T-cell (primary cell): ENCODE results near the gene CCBE1. TPM values are rescaled to one million over a fixed set of nuclear protein-coding genes. Genes with fewer than 3 reads are reported as not detected.
"Not testable (repeated sequence)": the region's sequence is repeated elsewhere in the genome, so short reads cannot be mapped to it uniquely, and the experiment has no call there.

Experiments used
- ATAC-seq, 4 experiments: fragments of 200-7000 bp in 3 of 4; fragments of 150-1000 bp in 1 of 4; cut with Tn5 transposase; replicated peaks in 1 of 4; 1 replicate in 3 of 4; 2 replicates in 1 of 4; pipeline ENCODE4 v1.10.0; 2021; ENCODE audit warnings: moderate library complexity in 3 of 4, mild to moderate bottlenecking in 2 of 4, moderate number of reproducible peaks in 1 of 4
- CTCF ChIA-PET, 2 donors: fragments of 300-600 bp; sonication (Branson Sonifier 250); formaldehyde crosslinking; loops; one replicate each; lab custom pipeline; 2022; ENCODE audit warnings: antibody characterized with exemption in 2 of 2; lab: Charles Lee
- POLR2A ChIA-PET, 2 donors: fragments of 300-600 bp; sonication (Branson Sonifier 250); formaldehyde crosslinking; loops; one replicate each; lab custom pipeline; 2022; ENCODE audit warnings: antibody characterized with exemption in 2 of 2; lab: Charles Lee
- DNase-seq, 35 experiments: peaks; one replicate each; pipeline versions ENCODE4 v3.0.0 to v3.0.0-alpha.2; 2013 to 2023
- H3K27ac ChIP-seq: one replicate; pipeline ENCODE4 v1.5.1; 2013; ENCODE audit warnings: low read length
- H3K27me3 ChIP-seq, 2 experiments: replicated peaks in 1 of 2; 1 replicate in 1 of 2; 2 replicates in 1 of 2; pipeline versions ENCODE4 v1.6.1 to v1.7.0; 2013; ENCODE audit warnings: low read length in 1 of 2, mixed read lengths in 1 of 2; ENCODE audit not compliant: control insufficient read depth in 2 of 2, insufficient read depth in 2 of 2; ENCODE audit errors: extremely low read depth in 1 of 2
- H3K36me3 ChIP-seq, 2 donors: 1 replicate in 1 of 2; 2 replicates in 1 of 2; pipeline versions ENCODE4 v1.6.1 to v1.7.0; 2013; ENCODE audit warnings: low read length in 1 of 2; ENCODE audit not compliant: control insufficient read depth in 2 of 2, insufficient read depth in 1 of 2; ENCODE audit errors: extremely low read depth in 1 of 2
- H3K4me1 ChIP-seq, 2 experiments: 1 replicate in 1 of 2; 2 replicates in 1 of 2; pipeline versions ENCODE4 v1.6.1 to v1.7.0; 2013; ENCODE audit warnings: low read length in 2 of 2, mixed read lengths in 1 of 2; ENCODE audit not compliant: insufficient read depth in 2 of 2, control insufficient read depth in 1 of 2; ENCODE audit errors: extremely low read depth in 1 of 2
- H3K4me3 ChIP-seq, 2 donors: 1 replicate in 1 of 2; 2 replicates in 1 of 2; pipeline versions ENCODE4 v1.5.1 to v1.7.0; 2013; ENCODE audit warnings: mild to moderate bottlenecking in 2 of 2, low read length in 1 of 2, moderate library complexity in 1 of 2; ENCODE audit not compliant: control insufficient read depth in 1 of 2; ENCODE audit errors: extremely low read depth in 1 of 2
- H3K9me3 ChIP-seq: 2 replicates; pipeline ENCODE4 v1.7.0; 2013
- H3K27ac Mint-ChIP-seq, 2 donors: one replicate each; pipeline ENCODE4 v1.8.0; 2020 to 2021; ENCODE audit warnings: mild to moderate bottlenecking in 2 of 2, mixed read lengths in 2 of 2
- H3K27me3 Mint-ChIP-seq, 2 donors: one replicate each; pipeline ENCODE4 v1.8.0; 2021 to 2022; ENCODE audit warnings: mixed read lengths in 2 of 2
- H3K36me3 Mint-ChIP-seq: one replicate; pipeline ENCODE4 v1.8.0; 2021; ENCODE audit warnings: mixed read lengths
- H3K4me1 Mint-ChIP-seq, 3 donors: one replicate each; pipeline ENCODE4 v1.8.0; 2020 to 2022; ENCODE audit warnings: mixed read lengths in 3 of 3, mild to moderate bottlenecking in 1 of 3
- H3K4me3 Mint-ChIP-seq, 3 donors: one replicate each; pipeline ENCODE4 v1.8.0; 2020 to 2022; ENCODE audit warnings: mild to moderate bottlenecking in 3 of 3, mixed read lengths in 3 of 3, moderate library complexity in 3 of 3
- H3K9me3 Mint-ChIP-seq, 3 donors: one replicate each; pipeline ENCODE4 v1.8.0; 2020 to 2022; ENCODE audit warnings: mixed read lengths in 3 of 3
- WGBS: methylation state at CpG from one replicate; pipeline ENCODE4 v1.1.5; 2013; ENCODE audit warnings: missing lambda C conversion rate; ENCODE audit not compliant: insufficient coverage; 5-methylcytosine and 5-hydroxymethylcytosine counted together
- total RNA-seq, 35 experiments: library from RNA in 6 of 35; stranded (reverse) in 6 of 35; fragments of 120-200 nt in 1 of 35; gene quantifications; one replicate each; pipeline versions ENCODE4 v1.2.1 to v1.2.4 and lab custom pipeline; 2013 to 2026

CCBE1 gene
- total RNA-seq, 5 donors from 2014 or later (not counting 1 experiment from before 2014, with no cell fraction given): 0.07 to 0.32 (median 0.29) TPM; not detected in 2

DNA sequence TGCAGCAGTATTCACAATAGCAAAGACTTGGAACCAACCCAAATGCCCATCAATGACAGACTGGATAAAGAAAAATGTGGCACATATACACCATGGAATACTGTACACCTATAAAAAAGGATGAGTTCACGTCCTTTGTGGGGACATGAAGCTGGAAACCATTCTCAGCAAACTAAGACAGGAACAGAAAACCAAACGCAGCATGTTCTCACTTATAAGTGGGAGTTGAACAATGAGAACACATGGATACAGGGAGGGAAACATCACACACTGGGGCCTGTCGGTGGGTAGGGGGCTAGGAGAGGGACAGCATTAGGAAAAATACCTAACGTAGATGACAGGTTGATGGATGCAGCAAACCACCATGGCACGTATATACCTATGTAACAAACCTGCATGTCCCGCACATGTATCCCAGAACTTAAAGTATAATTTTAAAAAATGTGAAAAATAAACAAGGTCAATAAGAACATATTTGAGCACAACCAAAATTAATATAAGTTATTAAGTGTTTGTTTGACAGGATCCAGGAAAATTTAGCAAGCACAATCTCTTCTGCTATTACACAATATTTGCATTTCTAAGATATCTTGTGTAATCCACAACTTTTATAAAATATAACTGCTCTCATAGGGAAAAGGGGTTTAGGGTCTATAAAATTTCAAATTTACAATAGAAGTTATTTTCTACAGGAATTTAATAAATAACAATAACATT is 22.9 kb downstream of the CCBE1 start:
- H3K36me3 Mint-ChIP-seq: no peaks in the 10 kb centered on the region
- peaks cover 2 to 3% of the 10 kb centered on the region in 2 experiments for H3K27me3 ChIP-seq
- no peaks in the 10 kb centered on the region for H3K4me1 ChIP-seq
- H3K27me3 Mint-ChIP-seq: peaks cover 2 to 11% of the 10 kb centered on the region in 2 donors
- WGBS: 100% methylated on average over 1 of the region's 6 CpGs
- ATAC-seq (no peak), DNase-seq (no peak)
- H3K4me1 Mint-ChIP-seq: no peaks in the 10 kb centered on the region
- no peak overlapping the region for H3K27ac Mint-ChIP-seq
- no peaks in the 10 kb centered on the region for H3K36me3 ChIP-seq
- no peak overlapping the region for H3K27ac ChIP-seq
- ChIA-PET CTCF (no interaction called here), POLR2A (no interaction called here)
- no peak overlapping the region for H3K4me3 ChIP-seq
- H3K9me3 Mint-ChIP-seq: no peaks in the 10 kb centered on the region
- H3K4me3 Mint-ChIP-seq: no peak overlapping the region
- no peaks in the 10 kb centered on the region for H3K9me3 ChIP-seq

GRCh38 chr18:59672235-59672711 is 24.9 kb downstream of the CCBE1 start:
- H3K4me3 Mint-ChIP-seq: no peak overlapping the region
- CTCF ChIA-PET: no interaction called here
- H3K27ac Mint-ChIP-seq: no peak overlapping the region
- H3K9me3 Mint-ChIP-seq: no peaks in the 10 kb centered on the region
- H3K27me3 ChIP-seq: peaks cover 2 to 3% of the 10 kb centered on the region in 2 experiments
- ATAC-seq (no peak), DNase-seq (no peak)
- H3K36me3 Mint-ChIP-seq: no peaks in the 10 kb centered on the region
- H3K4me3 ChIP-seq: no peak overlapping the region
- H3K27ac ChIP-seq: no peak overlapping the region
- H3K36me3 ChIP-seq: no peaks in the 10 kb centered on the region
- no peaks in the 10 kb centered on the region for H3K4me1 ChIP-seq
- H3K27me3 Mint-ChIP-seq: peaks cover 2 to 8% of the 10 kb centered on the region in 2 donors
- no peaks in the 10 kb centered on the region for H3K4me1 Mint-ChIP-seq
- POLR2A ChIA-PET: interaction anchor here in 1 of 2 donors (0.6 kb wide), 1 partner anchor 52 kb away, joined by 3 read pairs; no protein-coding TSS in a partner anchor
- H3K9me3 ChIP-seq: no peaks in the 10 kb centered on the region
- 100% methylated on average over 1 of the region's 1 CpG for WGBS

GRCh38 chr18:59671551-59671950 is 25.7 kb downstream of the CCBE1 start:
- H3K4me1 ChIP-seq: no peaks in the 10 kb centered on the region
- Mint-ChIP-seq H3K9me3 (no peaks in the 10 kb centered on the region), H3K4me1 (no peaks in the 10 kb centered on the region), H3K27ac (no peak overlapping the region), H3K27me3 (peaks cover 2 to 8% of the 10 kb centered on the region in 2 donors), H3K4me3 (no peak overlapping the region), H3K36me3 (no peaks in the 10 kb centered on the region)
- no peak overlapping the region for H3K27ac ChIP-seq
- H3K9me3 ChIP-seq: no peaks in the 10 kb centered on the region
- no peak for ATAC-seq
- peaks cover 2 to 3% of the 10 kb centered on the region in 2 experiments for H3K27me3 ChIP-seq
- 43% methylated on average over 1 of the region's 1 CpG for WGBS
- CTCF ChIA-PET: no interaction called here
- H3K4me3 ChIP-seq: no peak overlapping the region
- POLR2A ChIA-PET: interaction anchor here in 1 of 2 donors (0.6 kb wide), 1 partner anchor 51 kb away, joined by 3 read pairs; no protein-coding TSS in a partner anchor
- no peaks in the 10 kb centered on the region for H3K36me3 ChIP-seq
- DNase-seq: no peak

DNA sequence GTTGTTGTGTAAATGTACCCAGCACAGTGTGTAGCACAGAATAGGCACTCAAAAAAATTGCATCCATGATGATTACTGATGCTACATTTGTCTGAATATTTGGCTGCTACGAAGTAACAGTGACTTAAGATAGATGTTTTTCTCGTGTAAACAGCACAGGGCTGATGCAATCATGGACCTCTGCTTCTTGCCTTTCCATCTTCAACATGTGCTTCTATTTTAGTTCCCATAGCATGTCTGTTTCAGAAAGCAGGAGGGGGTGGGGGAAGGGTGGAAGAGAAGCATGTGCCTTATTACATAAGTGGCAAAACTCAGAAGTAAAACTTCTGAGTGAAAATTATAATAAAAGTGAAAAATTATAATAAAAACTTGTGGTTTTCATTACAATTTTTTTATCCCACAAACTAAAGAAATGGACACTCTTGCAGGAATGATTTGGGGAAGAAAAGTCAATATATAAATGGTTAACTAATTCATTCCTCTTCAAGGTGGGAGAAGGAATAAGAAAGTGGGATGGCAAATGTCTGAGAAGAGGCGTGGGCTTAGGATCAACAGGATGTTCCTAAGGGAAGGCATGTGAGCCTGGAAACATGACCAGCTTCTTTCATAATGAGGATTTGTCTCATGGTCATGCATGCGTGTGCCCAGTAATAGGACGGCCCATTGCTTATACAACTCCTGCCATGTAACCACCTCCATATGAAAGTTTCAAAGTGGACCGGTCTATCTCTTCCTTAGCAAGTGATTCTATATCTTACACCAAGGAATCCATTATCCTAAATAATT is 27.2 kb downstream of the CCBE1 start:
- Mint-ChIP-seq H3K9me3 (no peaks in the 10 kb centered on the region), H3K27me3 (peaks cover 2 to 8% of the 10 kb centered on the region in 2 donors), H3K27ac (no peak overlapping the region), H3K4me1 (no peaks in the 10 kb centered on the region), H3K4me3 (no peak overlapping the region), H3K36me3 (no peaks in the 10 kb centered on the region)
- Histone ChIP-seq H3K27me3 (peaks cover 2 to 3% of the 10 kb centered on the region in 2 experiments), H3K4me1 (no peaks in the 10 kb centered on the region), H3K27ac (no peak overlapping the region), H3K9me3 (no peaks in the 10 kb centered on the region), H3K36me3 (no peaks in the 10 kb centered on the region), H3K4me3 (no peak overlapping the region)
- DNase-seq (no peak), ATAC-seq (no peak)
- 86% methylated on average over 1 of the region's 6 CpGs for WGBS
- POLR2A ChIA-PET: no interaction called here
- CTCF ChIA-PET: no interaction called here

- WGBS: no CpG with 5 or more reads among the region's 4 CpGs
- Histone ChIP-seq H3K4me3 (no peak overlapping the region), H3K27ac (no peak overlapping the region), H3K36me3 (no peaks in the 10 kb centered on the region), H3K9me3 (no peaks in the 10 kb centered on the region), H3K27me3 (peaks cover 0 to 2% of the 10 kb centered on the region in 2 experiments), H3K4me1 (no peaks in the 10 kb centered on the region)
- H3K27me3 Mint-ChIP-seq: peaks cover 0 to 6% of the 10 kb centered on the region in 2 donors
- POLR2A ChIA-PET: no interaction called here
- H3K4me1 Mint-ChIP-seq: no peaks in the 10 kb centered on the region
- H3K4me3 Mint-ChIP-seq: no peak overlapping the region
- DNase-seq: no peak
- CTCF ChIA-PET: no interaction called here
- no peak overlapping the region for H3K27ac Mint-ChIP-seq
- no peaks in the 10 kb centered on the region for H3K9me3 Mint-ChIP-seq
- no peaks in the 10 kb centered on the region for H3K36me3 Mint-ChIP-seq
- ATAC-seq: no peak
Observed at GRCh38 chr18:59667488-59667887, 29.7 kb downstream of the CCBE1 start.

DNA sequence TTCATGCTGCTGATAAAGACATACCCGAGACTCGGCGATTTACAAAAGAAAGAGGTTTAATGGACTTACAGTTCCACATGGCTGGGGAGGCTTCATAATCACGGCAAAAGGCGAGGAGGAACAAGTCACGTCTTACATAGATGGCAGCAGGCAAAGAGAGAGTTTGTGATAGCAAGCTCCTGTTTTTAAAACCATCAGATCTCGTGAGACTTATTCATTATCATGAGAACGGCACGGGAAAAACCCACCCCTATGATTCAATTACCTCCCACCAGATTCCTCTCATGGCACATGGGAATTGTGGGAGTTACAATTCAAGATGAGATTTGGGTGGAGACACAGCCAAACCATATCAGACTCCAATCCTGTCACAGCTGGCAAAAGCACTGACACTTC is 31.2 kb downstream of the CCBE1 start:
- H3K9me3 ChIP-seq, H3K36me3 ChIP-seq, H3K27me3 ChIP-seq, H3K27ac Mint-ChIP-seq, H3K4me3 ChIP-seq, DNase-seq, H3K4me1 ChIP-seq, H3K27me3 Mint-ChIP-seq, CTCF ChIA-PET, ATAC-seq, H3K36me3 Mint-ChIP-seq, H3K27ac ChIP-seq, POLR2A ChIA-PET, H3K9me3 Mint-ChIP-seq, H3K4me1 Mint-ChIP-seq, H3K4me3 Mint-ChIP-seq: not testable (repeated sequence)
- 78% methylated on average over 3 of the region's 9 CpGs for WGBS
